Loucy (cell line): ENCODE measurements around the gene CFAP20DC.

ENCODE experiments used
- CTCF ChIP-seq: fragments of 200-600 bp; sonication (generic); conservative IDR thresholded peaks from 2 replicates; pipeline ENCODE4 v1.5.1; 2014; ENCODE audit warnings: mild to moderate bottlenecking, antibody characterized with exemption, low read length
- EZH2phosphoT487 ChIP-seq: fragments of 200-600 bp; IDR thresholded peaks from 2 replicates; pipeline ENCODE4 v1.6.1; 2018; ENCODE audit warnings: antibody characterized with exemption, mild to moderate bottlenecking, moderate library complexity, borderline replicate concordance

DNA sequence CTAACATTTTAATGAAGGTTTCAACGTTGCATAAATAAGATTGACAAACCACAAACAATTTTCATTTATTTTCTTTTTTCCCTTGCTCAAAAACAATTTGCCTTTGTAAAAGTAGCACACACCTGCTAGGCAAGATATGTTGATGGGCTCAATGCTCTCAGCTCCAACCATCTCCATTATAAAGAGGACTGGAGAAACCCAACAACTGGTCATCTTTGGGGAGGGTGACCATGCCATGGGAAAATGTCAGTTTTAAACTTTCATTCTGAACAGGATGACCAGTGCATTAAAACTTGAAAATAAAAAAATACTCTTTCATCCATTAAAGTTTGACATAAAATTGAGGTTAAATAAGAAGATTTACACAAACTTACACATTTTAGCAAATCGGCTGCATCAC lies 183.7 kb downstream of the CFAP20DC start:
- TF ChIP-seq CTCF (no peak), EZH2phosphoT487 (no peak)
